HepG2 (cell line): ENCODE results near the gene FGFR2. TPM values are rescaled to one million over a fixed set of nuclear protein-coding genes. Genes with fewer than 3 reads are reported as not detected.

Source experiments
- ATAC-seq: fragments of 200-7000 bp; cut with Tn5 transposase; 3 replicates; pipeline ENCODE4 v1.9.1; 2020; ENCODE audit warnings: mild to moderate bottlenecking, moderate library complexity
- BruUV-seq: library from RNA; stranded (reverse); fragments of 400-500 nt; replicated peaks from 2 replicates; lab custom pipeline; 2021; lab: Mats Ljungman, UMichigan
- CTCF ChIA-PET: fragments of 300-600 bp; formaldehyde crosslinking; extraction: SDS; loops from one replicate; lab custom pipeline; 2021; ENCODE audit warnings: low total read pairs, inconsistent platforms, low intra/inter-chr PET ratio; lab: Yijun Ruan, JAX
- POLR2A ChIA-PET: fragments of 350-600 bp; sonication (Branson Sonifier 250); formaldehyde crosslinking; loops from one replicate; lab custom pipeline; 2020; ENCODE audit warnings: antibody characterized with exemption, inconsistent platforms; lab: Yijun Ruan, JAX
- DNase-seq: peaks from one replicate; pipeline ENCODE4 v3.0.0-alpha.2; 2015; ENCODE audit warnings: low spot score
- FAIRE-seq: peaks from 3 replicates; lab custom pipeline; 2011; peaks lifted over from hg19 to GRCh38; lab: Jason Lieb, UNC
- H2AFZ ChIP-seq: one replicate; pipeline ENCODE4 v1.6.1; 2011; ENCODE audit warnings: low read length, inconsistent platforms
- H3K27ac ChIP-seq: fragments of 300-600 bp; 3 replicates; pipeline ENCODE4 v1.8.0; 2011; ENCODE audit warnings: mixed run types, mild to moderate bottlenecking, mixed read lengths, low read length, inconsistent platforms; ENCODE audit not compliant: insufficient read depth; ENCODE audit errors: extremely low read length
- H3K27me3 ChIP-seq, 2 experiments: fragments of 200-600 bp in 1 of 2; 2 replicates in 1 of 2; 3 replicates in 1 of 2; pipeline versions ENCODE4 v1.6.0 to v1.8.0; 2011; ENCODE audit warnings: low read length in 2 of 2, mild to moderate bottlenecking in 2 of 2, moderate library complexity in 2 of 2, inconsistent platforms in 1 of 2; ENCODE audit not compliant: insufficient read depth in 2 of 2, control insufficient read depth in 1 of 2
- H3K36me3 ChIP-seq, 2 experiments: fragments of 200-600 bp in 1 of 2; replicated peaks in 1 of 2; 2 replicates in 1 of 2; 3 replicates in 1 of 2; pipeline versions ENCODE4 v1.5.1 to v1.8.0; 2011; ENCODE audit warnings: low read length in 2 of 2, inconsistent platforms in 1 of 2; ENCODE audit not compliant: insufficient read depth in 2 of 2, control insufficient read depth in 1 of 2
- H3K4me1 ChIP-seq: 2 replicates; pipeline ENCODE4 v1.5.1; 2012; ENCODE audit warnings: low read length, inconsistent platforms; ENCODE audit not compliant: insufficient read depth
- H3K4me2 ChIP-seq: 2 replicates; pipeline ENCODE4 v1.6.0; 2011; ENCODE audit warnings: low read depth, low read length, inconsistent platforms
- H3K4me3 ChIP-seq, 3 experiments: fragments of 200-600 bp in 1 of 3; sonication (generic), shearing (Covaris generic) in 1 of 3; replicated peaks in 1 of 3; 2 replicates each; pipeline ENCODE4 v1.5.1; 2011 to 2016; ENCODE audit warnings: low read length in 3 of 3, inconsistent platforms in 2 of 3, low read depth in 2 of 3, mild to moderate bottlenecking in 2 of 3, control low read depth in 1 of 3, mixed read lengths in 1 of 3; ENCODE audit not compliant: insufficient read depth in 1 of 3
- H3K79me2 ChIP-seq: one replicate; pipeline ENCODE4 v1.6.1; 2011; ENCODE audit warnings: low read length, inconsistent platforms; ENCODE audit not compliant: insufficient read depth
- H3K9ac ChIP-seq: 2 replicates; pipeline ENCODE4 v1.6.0; 2011; ENCODE audit warnings: mild to moderate bottlenecking, low read depth, low read length, inconsistent platforms; ENCODE audit not compliant: insufficient read depth
- H3K9me3 ChIP-seq: 2 replicates; pipeline ENCODE4 v1.5.1; 2012; ENCODE audit warnings: mild to moderate bottlenecking, low read length
- H4K20me1 ChIP-seq: 2 replicates; pipeline ENCODE4 v1.6.0; 2011; ENCODE audit warnings: inconsistent platforms, mild to moderate bottlenecking, low read length, moderate library complexity; ENCODE audit not compliant: insufficient read depth
- ATF7 ChIP-seq, 2 experiments: fragments of 450-650 bp in 1 of 2; sonication (generic) in 1 of 2; formaldehyde crosslinking in 1 of 2; IDR thresholded peaks; 2 replicates each; pipeline versions ENCODE4 v1.4.0 to v1.6.1; 2016 to 2020; ENCODE audit warnings: antibody characterized with exemption in 1 of 2, mild to moderate bottlenecking in 1 of 2, missing genetic modification reagents in 1 of 2
- CBFB ChIP-seq: sonication (generic); formaldehyde crosslinking; IDR thresholded peaks from 2 replicates; pipeline ENCODE4 v1.4.0; 2020; ENCODE audit warnings: missing genetic modification reagents
- DRAP1 ChIP-seq: IDR thresholded peaks from 2 replicates; pipeline ENCODE4 v1.6.1; 2016; ENCODE audit warnings: missing genetic modification reagents, missing compliant biosample characterization
- IRX3 ChIP-seq: sonication (generic); formaldehyde crosslinking; IDR thresholded peaks from 2 replicates; pipeline ENCODE4 v1.8.1; 2023; ENCODE audit warnings: mild to moderate bottlenecking, low read depth, missing genetic modification reagents, borderline replicate concordance
- LCORL ChIP-seq, 2 experiments: fragments of 450-650 bp in 1 of 2; sonication (generic) in 1 of 2; formaldehyde crosslinking in 1 of 2; IDR thresholded peaks; 2 replicates each; pipeline versions ENCODE4 v1.5.0 to v1.6.1; 2017 to 2020; ENCODE audit warnings: antibody characterized with exemption in 1 of 2, missing genetic modification reagents in 1 of 2
- MIER3 ChIP-seq: IDR thresholded peaks from 2 replicates; pipeline ENCODE4 v1.6.1; 2016; ENCODE audit warnings: missing compliant biosample characterization, borderline replicate concordance
- NFYC ChIP-seq: IDR thresholded peaks from 2 replicates; pipeline ENCODE4 v1.6.1; 2016; ENCODE audit warnings: missing genetic modification reagents, missing compliant biosample characterization
- PHF21A ChIP-seq: sonication (generic); formaldehyde crosslinking; IDR thresholded peaks from 2 replicates; pipeline ENCODE4 v1.5.0; 2020; ENCODE audit warnings: mild to moderate bottlenecking, missing genetic modification reagents
- RARG ChIP-seq: sonication (generic); formaldehyde crosslinking; IDR thresholded peaks from 2 replicates; pipeline ENCODE4 v1.4.0; 2020; ENCODE audit warnings: low read depth, mild to moderate bottlenecking, missing genetic modification reagents
- SMAD3 ChIP-seq: sonication (generic); formaldehyde crosslinking; IDR thresholded peaks from 2 replicates; pipeline ENCODE4 v1.4.0; 2020; ENCODE audit warnings: missing genetic modification reagents
- SNAPC2 ChIP-seq: sonication (generic); formaldehyde crosslinking; IDR thresholded peaks from 2 replicates; pipeline ENCODE4 v1.8.1; 2022; ENCODE audit warnings: mild to moderate bottlenecking, missing genetic modification reagents
- TEAD3 ChIP-seq: optimal IDR thresholded peaks from 2 replicates; pipeline ENCODE3; 2016; ENCODE audit warnings: borderline replicate concordance
- TRIM24 ChIP-seq: sonication (generic); formaldehyde crosslinking; IDR thresholded peaks from 2 replicates; pipeline ENCODE4 v1.8.0; 2022; ENCODE audit warnings: mild to moderate bottlenecking, missing genetic modification reagents
- ZNF282 ChIP-seq: fragments of 450-650 bp; IDR thresholded peaks from 2 replicates; pipeline ENCODE4 v1.6.1; 2018; ENCODE audit not compliant: partially characterized antibody
- ZNF710 ChIP-seq: sonication (generic); formaldehyde crosslinking; IDR thresholded peaks from 2 replicates; pipeline ENCODE4 v1.5.0; 2020; ENCODE audit warnings: mild to moderate bottlenecking, missing genetic modification reagents, borderline replicate concordance
- ZSCAN29 ChIP-seq: sonication (generic); formaldehyde crosslinking; conservative IDR thresholded peaks from 2 replicates; pipeline ENCODE4 v1.4.0; 2020; ENCODE audit warnings: mild to moderate bottlenecking, missing genetic modification reagents
- WGBS: methylation state at CpG from one replicate; pipeline ENCODE4 v1.1.6; 2017; ENCODE audit warnings: low lambda C conversion rate; 5-methylcytosine and 5-hydroxymethylcytosine counted together
- in situ Hi-C: cut with HindIII; loops from 2 replicates; pipeline ENCODE4 v1.10.0; 2017; ENCODE audit warnings: low pct_unique_long_range_greater_than_20kb; ENCODE audit not compliant: extremely low pct_ligation_motif_present
- intact Hi-C: fragments of 100-400 bp; cut with micrococcal nuclease; formaldehyde crosslinking; loops from one replicate; pipeline ENCODE4 v1.10.0; 2022; ENCODE audit not compliant: unreplicated experiment
- polyA plus RNA-seq, 8 experiments: library from polyadenylated mRNA; depleted of rRNA in 3 of 8; stranded (reverse) in 7 of 8; unstranded in 1 of 8; fragments of >200 nt; fragmentation: Illumina TruSeq in 4 of 8; extraction: Trizol in 4 of 8; gene quantifications; 2 replicates each; pipeline versions ENCODE4 v1.2.1 to v1.2.3, GENCODE V29; 2011 to 2016; ENCODE audit warnings: low read depth in 4 of 8, missing spikeins in 1 of 8, mixed read lengths in 1 of 8; ENCODE audit not compliant: insufficient read depth in 1 of 8
- total RNA-seq, 5 experiments: library from RNA; depleted of rRNA; stranded (reverse); fragments of >200 nt; fragmentation: Illumina TruSeq; extraction: Trizol; gene quantifications; 2 replicates each; pipeline ENCODE4 v1.2.3, GENCODE V29; 2016; ENCODE audit warnings: low read depth in 1 of 5

The FGFR2 gene
- total and polyA plus RNA-seq, 2 of the 13 experiments (the other 11 are each of a cell fraction or from before 2014, with no cell fraction given), result 1.6 to 2.6 TPM

GRCh38 chr10:121600611-121601010, 2.4 kb upstream of the FGFR2 start:
- in situ Hi-C loops, result no loop called here
- intact Hi-C loops, result no loop called here
- BruUV-seq, result no TSS peak
- H3K4me1 ChIP-seq, result peaks cover 27% of the 10 kb centered on the region
- no peaks in the 10 kb centered on the region for H3K9me3 ChIP-seq
- no peaks in the 10 kb centered on the region for H3K36me3 ChIP-seq
- POLR2A ChIA-PET, result no interaction called here
- no peak overlapping the region for H3K27ac ChIP-seq
- H3K27me3 ChIP-seq, result peaks cover 5 to 41% of the 10 kb centered on the region in 2 experiments; a peak in 4 of 5 replicates
- CTCF ChIA-PET, result no interaction called here
- DNase-seq (no peak), ATAC-seq (no peak), FAIRE-seq (no peak)
- H3K4me3 ChIP-seq, result no peak overlapping the region
- no peaks in the 10 kb centered on the region for H3K79me2 ChIP-seq
- no peaks in the 10 kb centered on the region for H4K20me1 ChIP-seq
- H3K9ac ChIP-seq, result no peak overlapping the region
- H3K4me2 ChIP-seq, result no peak overlapping the region
- no peak for TF ChIP-seq SMAD3 (CRISPR knock-in tag)
- TF ChIP-seq ZNF282, result no peak
- no peak for TF ChIP-seq LCORL (IDR thresholded peaks at IDR 0.05)
- no peak for TF ChIP-seq LCORL (CRISPR knock-in tag; IDR thresholded peaks at IDR 0.05)
- no peak for TF ChIP-seq ZSCAN29 (CRISPR knock-in tag)
- no peak for TF ChIP-seq CBFB
- TF ChIP-seq IRX3 (CRISPR knock-in tag), result no peak
- no peak for TF ChIP-seq PHF21A (CRISPR knock-in tag)
- no peak for TF ChIP-seq MIER3 (CRISPR knock-in tag)
- no peak for TF ChIP-seq RARG (CRISPR knock-in tag)
- TF ChIP-seq ZNF710 (CRISPR knock-in tag), result no peak
- no peak for TF ChIP-seq NFYC (CRISPR knock-in tag)
- TF ChIP-seq ATF7 (IDR thresholded peaks at IDR 0.05), result no peak
- TF ChIP-seq ATF7 (CRISPR knock-in tag; IDR thresholded peaks at IDR 0.05), result no peak
- no peak for TF ChIP-seq DRAP1 (CRISPR knock-in tag)
- no peak for TF ChIP-seq TRIM24
- TF ChIP-seq SNAPC2, result no peak
- no peak for TF ChIP-seq TEAD3
- no peak overlapping the region for H2AFZ ChIP-seq
- WGBS, result 28% methylated on average over 9 of the region's 9 CpGs
